Measurements from ENCODE around the gene TFG.
A peak's percentile ranks its signal among the peaks of the same experiment; 100 is the strongest.
"Not testable (repeated sequence)": the region's sequence is repeated elsewhere in the genome, so short reads cannot be mapped to it uniquely, and the experiment has no call there.

TFG gene

GRCh38 chr3:100708989-100709841 lies at the start of gene TFG:
Gene TFG, plus strand, starts transcription at chr3:100709494. Its CDS starts 4,192 bp downstream, at chr3:100713686.
- peak; percentile 97 for DNase-seq

- DNase-seq = not testable (repeated sequence)
Measured at GRCh38 chr3:100661294-100661693, 48.0 kb upstream of the TFG start.

- no peak for DNase-seq
Measured at GRCh38 chr3:100662113-100662823, 47.0 kb upstream of the TFG start.

GRCh38 chr3:100665230-100665629 lies 44.1 kb upstream of the TFG start:
- peak; percentile 38 for DNase-seq

- DNase-seq = not testable (repeated sequence)
Measured at GRCh38 chr3:100666699-100667098, 42.6 kb upstream of the TFG start.

- DNase-seq = not testable (repeated sequence)
Measured at GRCh38 chr3:100667316-100667715, 42.0 kb upstream of the TFG start.

GRCh38 chr3:100670995-100671394 lies 38.3 kb upstream of the TFG start:
- DNase-seq = not testable (repeated sequence)

GRCh38 chr3:100681496-100681895 lies 27.8 kb upstream of the TFG start:
- DNase-seq = no peak

- DNase-seq = no peak
Measured at GRCh38 chr3:100682056-100682853, 27.0 kb upstream of the TFG start.

GRCh38 chr3:100682854-100683760 lies 26.2 kb upstream of the TFG start:
- no peak for DNase-seq

GRCh38 chr3:100693225-100693624 lies 16.1 kb upstream of the TFG start:
- DNase-seq = no peak

- DNase-seq = no peak
Measured at GRCh38 chr3:100695696-100696095, 13.6 kb upstream of the TFG start.

- DNase-seq = no peak
Measured at GRCh38 chr3:100696161-100696560, 13.1 kb upstream of the TFG start.

GRCh38 chr3:100697172-100697571 lies 12.1 kb upstream of the TFG start:
- DNase-seq = no peak

- no peak for DNase-seq
Measured at GRCh38 chr3:100697723-100698285, 11.5 kb upstream of the TFG start.

GRCh38 chr3:100698736-100699135 lies 10.6 kb upstream of the TFG start:
- DNase-seq = no peak

- no peak for DNase-seq
Measured at GRCh38 chr3:100700708-100701107, 8.6 kb upstream of the TFG start.

- DNase-seq = no peak
Measured at GRCh38 chr3:100702082-100702979, 7.0 kb upstream of the TFG start.

- DNase-seq = no peak
Measured at GRCh38 chr3:100702980-100703345, 6.3 kb upstream of the TFG start.

GRCh38 chr3:100703865-100704264 lies 5.4 kb upstream of the TFG start:
- DNase-seq = no peak

GRCh38 chr3:100706365-100706764 lies 2.9 kb upstream of the TFG start:
- DNase-seq = no peak
